ENCODE results near the gene CALD1.

GRCh38 chr7:134804351-134804750, 24.9 kb downstream of the CALD1 start:
- TF ChIP-seq CTCF (IDR thresholded peaks at IDR 0.05) (no peak), POLR2AphosphoS5 (IDR thresholded peaks at IDR 0.05) (no peak), POLR2A (IDR thresholded peaks at IDR 0.05) (no peak)

Data from stomach (tissue), 4 donors.